ENCODE measurements around the gene SNF8.

SNF8 gene

DNA sequence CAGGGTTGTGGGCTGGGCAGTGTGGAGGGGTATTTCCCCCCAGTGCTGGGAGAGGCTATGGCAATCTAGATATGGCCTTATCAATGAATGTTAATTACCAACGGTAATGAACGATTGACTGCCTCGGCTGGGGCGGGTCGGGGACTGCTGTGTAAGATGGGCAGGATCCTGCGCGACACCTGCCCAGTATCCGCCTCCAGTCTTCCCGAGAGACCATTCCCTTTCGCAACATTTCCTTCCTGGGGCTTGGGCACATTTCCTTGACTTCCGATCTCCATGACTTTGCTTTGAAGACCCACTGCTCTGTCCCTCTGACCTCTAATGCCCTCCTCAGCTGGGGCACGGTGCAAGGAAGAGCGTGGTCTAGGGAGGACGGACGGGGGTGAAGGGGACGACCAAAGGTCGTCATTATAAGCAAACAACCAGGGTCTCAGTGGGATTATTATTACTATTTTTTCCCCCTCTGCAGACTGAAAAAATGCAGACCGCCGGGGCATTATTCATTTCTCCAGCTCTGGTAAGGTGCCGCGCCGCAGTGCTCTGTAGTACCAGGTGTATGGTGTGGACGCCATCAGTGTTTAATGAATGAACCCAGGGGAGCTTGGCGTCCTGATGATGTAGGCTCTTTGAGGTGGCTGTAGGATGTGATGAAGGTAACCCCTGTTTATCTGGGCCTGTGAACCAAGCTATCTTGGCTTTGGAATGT is 51.5 kb downstream of the SNF8 start:
- Histone ChIP-seq H3K9me3 (ENCODE audit: control insufficient read depth, low read length) (no peaks in the 10 kb centered on the region), H3K27me3 (ENCODE audit: control insufficient read depth, insufficient read depth, low read length, poor library complexity, severe bottlenecking) (no peaks in the 10 kb centered on the region), H3K36me3 (ENCODE audit: control insufficient read depth, insufficient read depth, low read length) (no peaks in the 10 kb centered on the region), H3K27ac (ENCODE audit: insufficient read depth, low read depth, low read length, poor library complexity, severe bottlenecking) (peak overlapping the region; percentile 18), H3K4me3 (ENCODE audit: insufficient read depth, low read depth, low read length) (peak overlapping the region; percentile 77), H3K4me1 (ENCODE audit: control insufficient read depth, insufficient read depth, low read length) (peaks cover 4% of the 10 kb centered on the region)
- WGBS, 2 experiments: 2% methylated on average over 24 of the region's 24 CpGs

DNA sequence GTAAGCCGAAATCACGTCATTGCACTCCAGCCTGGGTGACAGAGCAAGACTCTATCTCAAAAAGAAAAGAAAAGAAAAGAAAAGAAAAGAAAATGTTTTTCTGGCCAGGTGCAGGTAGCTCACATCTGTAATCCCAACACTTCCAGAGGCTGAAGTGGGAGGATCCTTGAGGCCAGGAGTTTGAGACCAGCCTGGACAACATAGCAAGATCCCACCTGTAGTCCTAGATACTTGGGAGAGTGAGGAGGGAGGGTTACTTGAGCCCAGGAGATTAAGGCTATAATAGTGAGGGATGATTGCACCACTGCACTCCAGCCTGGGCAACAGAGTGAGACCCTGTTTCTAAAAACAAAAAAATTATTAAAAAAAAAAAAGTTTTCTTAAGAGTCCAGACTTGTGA is 54.6 kb downstream of the SNF8 start:
- H3K4me3 ChIP-seq (ENCODE audit: insufficient read depth, low read depth, low read length): no peak overlapping the region
- no peaks in the 10 kb centered on the region for H3K9me3 ChIP-seq (ENCODE audit: control insufficient read depth, low read length)
- no peak overlapping the region for H3K27ac ChIP-seq (ENCODE audit: insufficient read depth, low read depth, low read length, poor library complexity, severe bottlenecking)
- no peaks in the 10 kb centered on the region for H3K36me3 ChIP-seq (ENCODE audit: control insufficient read depth, insufficient read depth, low read length)
- peaks cover 4% of the 10 kb centered on the region for H3K4me1 ChIP-seq (ENCODE audit: control insufficient read depth, insufficient read depth, low read length)
- H3K27me3 ChIP-seq (ENCODE audit: control insufficient read depth, insufficient read depth, low read length, poor library complexity, severe bottlenecking): no peaks in the 10 kb centered on the region
- 91 to 97% methylated on average over 2 of the region's 2 CpGs for WGBS, 2 experiments

GRCh38 chr17:48883171-48883570 is 61.5 kb downstream of the SNF8 start:
- no peaks in the 10 kb centered on the region for H3K9me3 ChIP-seq (ENCODE audit: control insufficient read depth, low read length)
- no peaks in the 10 kb centered on the region for H3K4me1 ChIP-seq (ENCODE audit: control insufficient read depth, insufficient read depth, low read length)
- H3K27ac ChIP-seq (ENCODE audit: insufficient read depth, low read depth, low read length, poor library complexity, severe bottlenecking): no peak overlapping the region
- H3K36me3 ChIP-seq (ENCODE audit: control insufficient read depth, insufficient read depth, low read length): no peaks in the 10 kb centered on the region
- 88 to 89% methylated on average over 10 of the region's 10 CpGs for WGBS, 2 experiments
- H3K27me3 ChIP-seq (ENCODE audit: control insufficient read depth, insufficient read depth, low read length, poor library complexity, severe bottlenecking): no peaks in the 10 kb centered on the region
- no peak overlapping the region for H3K4me3 ChIP-seq (ENCODE audit: insufficient read depth, low read depth, low read length)

DNA sequence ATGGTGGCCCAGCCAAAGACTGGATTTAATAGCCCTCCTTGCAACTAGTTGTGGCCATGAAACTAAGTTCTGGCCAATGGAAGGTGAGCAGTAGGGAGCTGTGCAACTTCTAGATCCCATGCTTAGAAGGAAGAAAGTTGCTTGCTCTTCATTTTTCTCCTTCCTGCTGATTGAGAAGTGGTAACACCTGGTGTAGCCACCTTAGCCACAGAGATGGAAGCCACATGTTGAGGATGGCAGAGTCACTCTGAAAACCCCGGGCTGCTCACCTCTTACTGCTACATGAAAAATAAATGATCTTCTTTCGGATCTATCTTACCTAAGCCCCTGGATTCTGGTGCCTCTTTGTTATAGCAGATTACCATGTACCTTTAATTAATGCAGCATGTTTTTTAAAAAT is 62.4 kb downstream of the SNF8 start:
- H3K27ac ChIP-seq (ENCODE audit: insufficient read depth, low read depth, low read length, poor library complexity, severe bottlenecking): no peak overlapping the region
- H3K4me1 ChIP-seq (ENCODE audit: control insufficient read depth, insufficient read depth, low read length): no peaks in the 10 kb centered on the region
- no peaks in the 10 kb centered on the region for H3K27me3 ChIP-seq (ENCODE audit: control insufficient read depth, insufficient read depth, low read length, poor library complexity, severe bottlenecking)
- WGBS, 2 experiments: 89 to 100% methylated on average over 2 of the region's 2 CpGs
- H3K9me3 ChIP-seq (ENCODE audit: control insufficient read depth, low read length): no peaks in the 10 kb centered on the region
- H3K36me3 ChIP-seq (ENCODE audit: control insufficient read depth, insufficient read depth, low read length): no peaks in the 10 kb centered on the region
- no peak overlapping the region for H3K4me3 ChIP-seq (ENCODE audit: insufficient read depth, low read depth, low read length)

Measured in ectodermal cell (in vitro differentiated cells).